Fibroblast of skin of right quadriceps (primary cell): ENCODE measurements around the gene SENP6.

Experiments
- DNase-seq: peaks from one replicate; pipeline ENCODE4 v3.0.0-alpha.2; 2013

The SENP6 gene

GRCh38 chr6:75751443-75751842, 149.8 kb downstream of the SENP6 start:
- DNase-seq, result no peak

GRCh38 chr6:75752365-75752764, 150.7 kb downstream of the SENP6 start:
- no peak for DNase-seq

- DNase-seq, result no peak
These were observed 154.0 kb downstream of the SENP6 start for GRCh38 chr6:75755704-75756103.

- no peak for DNase-seq
These were observed 155.6 kb downstream of the SENP6 start for GRCh38 chr6:75757295-75757694.

- no peak for DNase-seq
These were observed 156.4 kb downstream of the SENP6 start for GRCh38 chr6:75758061-75758460.

GRCh38 chr6:75759207-75759606, 157.5 kb downstream of the SENP6 start:
- DNase-seq, result no peak

- no peak for DNase-seq
These were observed 158.6 kb downstream of the SENP6 start for GRCh38 chr6:75760320-75760719.

- no peak for DNase-seq
These were observed 159.8 kb downstream of the SENP6 start for GRCh38 chr6:75761489-75761888.

- DNase-seq, result no peak
These were observed 160.4 kb downstream of the SENP6 start for GRCh38 chr6:75762063-75762462.

GRCh38 chr6:75766387-75766786, 164.7 kb downstream of the SENP6 start:
- no peak for DNase-seq
